ENCODE results near the gene PKP1. TPM values are rescaled to one million over a fixed set of nuclear protein-coding genes. Genes with fewer than 3 reads are reported as not detected.

The PKP1 gene
- total and polyA plus RNA-seq, 5 donors from 2014 or later = not detected

- Histone ChIP-seq H3K4me3 (ENCODE audit: low read depth, low read length) (no peak overlapping the region), H3K4me1 (ENCODE audit: control insufficient read depth, insufficient read depth, low read length, poor library complexity, severe bottlenecking) (no peaks in the 10 kb centered on the region), H3K27me3 (ENCODE audit: control insufficient read depth, insufficient read depth, low read length) (peaks cover 7% of the 10 kb centered on the region), H3K27ac (ENCODE audit: insufficient read depth, low read length, poor library complexity, severe bottlenecking) (no peak overlapping the region), H3K9me3 (ENCODE audit: control insufficient read depth in 2 of 2, low read length in 2 of 2) (no peaks in the 10 kb centered on the region), H3K36me3 (ENCODE audit: control insufficient read depth, insufficient read depth, low read length) (no peaks in the 10 kb centered on the region)
- Mint-ChIP-seq H3K4me1 (peaks cover 0 to 4% (median 1%) of the 10 kb centered on the region in 4 donors), H3K27ac (no peak overlapping the region), H3K36me3 (no peaks in the 10 kb centered on the region), H3K27me3 (peaks cover 29% of the 10 kb centered on the region), H3K9me3 (peaks cover 0 to 3% (median 0%) of the 10 kb centered on the region in 7 donors), H3K4me3 (no peak overlapping the region)
- ATAC-seq (ENCODE audit: low read depth in 2 of 2) (no peak), DNase-seq (no peak)
Measured at GRCh38 chr1:201262963-201263608, 20.2 kb upstream of the PKP1 start.

DNA sequence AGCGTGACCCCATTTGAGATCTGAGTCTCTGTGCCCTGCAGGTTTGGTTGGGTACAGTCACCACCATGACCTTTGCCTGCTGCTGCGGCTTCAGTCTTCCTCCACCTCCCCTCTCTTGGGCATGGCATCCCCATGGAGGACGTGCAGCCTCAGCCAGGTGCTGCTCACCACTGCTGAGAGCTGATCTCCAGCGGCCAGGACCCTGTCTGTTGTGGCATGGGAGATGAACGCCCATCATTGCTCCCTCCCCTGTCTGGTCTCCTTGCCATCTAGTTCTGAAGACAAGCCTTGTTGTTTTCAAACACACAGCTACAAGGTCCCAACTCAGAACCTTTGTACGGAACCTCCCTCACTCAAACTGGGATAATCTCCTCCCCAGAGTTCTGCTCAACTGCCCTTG is 19.2 kb upstream of the PKP1 start:
- H3K27me3 Mint-ChIP-seq = peaks cover 29% of the 10 kb centered on the region

DNA sequence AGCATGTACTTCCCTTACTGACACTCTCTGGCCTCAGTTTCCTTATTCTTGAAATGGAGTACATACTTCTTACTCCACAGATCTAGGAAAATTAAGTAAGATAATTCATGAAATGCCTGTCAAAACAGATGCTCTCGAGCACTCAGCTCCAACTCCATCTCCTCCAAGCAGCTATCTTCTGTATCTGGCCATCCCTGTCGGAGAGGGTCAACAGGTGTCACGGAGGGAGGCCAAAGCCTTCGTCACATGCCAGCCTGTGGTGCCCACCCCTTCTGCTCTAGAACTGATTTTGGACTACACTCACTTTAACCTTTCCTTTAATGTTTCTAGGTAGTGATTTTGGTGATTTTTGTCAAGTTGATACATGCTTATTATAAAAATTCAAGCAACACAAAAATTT is 18.8 kb upstream of the PKP1 start:
- H3K9me3 ChIP-seq (ENCODE audit: control insufficient read depth in 2 of 2, low read length in 2 of 2) = no peaks in the 10 kb centered on the region
- DNase-seq (no peak), ATAC-seq (ENCODE audit: low read depth in 2 of 2) (no peak)
- Mint-ChIP-seq H3K27me3 (peaks cover 33% of the 10 kb centered on the region), H3K36me3 (no peaks in the 10 kb centered on the region), H3K27ac (no peak overlapping the region), H3K4me1 (peaks cover 0 to 4% (median 1%) of the 10 kb centered on the region in 4 donors), H3K9me3 (peaks cover 0 to 3% (median 0%) of the 10 kb centered on the region in 7 donors), H3K4me3 (no peak overlapping the region)
- H3K4me1 ChIP-seq (ENCODE audit: control insufficient read depth, insufficient read depth, low read length, poor library complexity, severe bottlenecking) = no peaks in the 10 kb centered on the region
- no peak overlapping the region for H3K27ac ChIP-seq (ENCODE audit: insufficient read depth, low read length, poor library complexity, severe bottlenecking)
- H3K27me3 ChIP-seq (ENCODE audit: control insufficient read depth, insufficient read depth, low read length) = peaks cover 7% of the 10 kb centered on the region
- H3K4me3 ChIP-seq (ENCODE audit: low read depth, low read length) = no peak overlapping the region
- no peaks in the 10 kb centered on the region for H3K36me3 ChIP-seq (ENCODE audit: control insufficient read depth, insufficient read depth, low read length)

More for the DNA sequence above, 19.2 kb upstream of the PKP1 start:
- no peaks in the 10 kb centered on the region for H3K36me3 Mint-ChIP-seq
- Histone ChIP-seq H3K36me3 (ENCODE audit: control insufficient read depth, insufficient read depth, low read length) (no peaks in the 10 kb centered on the region), H3K27me3 (ENCODE audit: control insufficient read depth, insufficient read depth, low read length) (peaks cover 7% of the 10 kb centered on the region), H3K9me3 (ENCODE audit: control insufficient read depth in 2 of 2, low read length in 2 of 2) (no peaks in the 10 kb centered on the region), H3K4me3 (ENCODE audit: low read depth, low read length) (no peak overlapping the region), H3K27ac (ENCODE audit: insufficient read depth, low read length, poor library complexity, severe bottlenecking) (no peak overlapping the region), H3K4me1 (ENCODE audit: control insufficient read depth, insufficient read depth, low read length, poor library complexity, severe bottlenecking) (no peaks in the 10 kb centered on the region)
- no peak overlapping the region for H3K4me3 Mint-ChIP-seq
- H3K27ac Mint-ChIP-seq = peak overlapping the region in 1 of 3 donors; percentile 12
- peaks cover 0 to 3% (median 0%) of the 10 kb centered on the region in 7 donors for H3K9me3 Mint-ChIP-seq
- peaks cover 0 to 4% (median 1%) of the 10 kb centered on the region in 4 donors for H3K4me1 Mint-ChIP-seq
- DNase-seq = no peak
- ATAC-seq (ENCODE audit: low read depth in 2 of 2) = no peak

DNA sequence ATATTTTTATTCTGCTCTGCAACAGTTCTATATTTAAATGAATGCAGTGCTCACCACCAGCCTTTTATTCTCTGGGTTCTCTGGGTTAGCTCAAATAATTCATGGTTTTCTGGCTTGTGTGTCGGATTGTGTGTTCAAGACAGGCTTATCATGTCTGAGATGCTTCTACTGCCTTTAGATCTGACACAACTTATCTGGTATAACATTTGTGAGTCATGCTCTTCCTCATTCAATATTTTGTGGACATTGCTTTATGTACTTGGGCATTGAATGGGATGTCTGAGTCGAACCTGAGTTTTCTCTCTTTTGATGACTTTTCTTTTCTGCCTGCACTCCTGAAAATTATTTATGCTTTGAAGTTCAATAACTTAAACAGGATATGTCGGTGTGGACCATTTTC is 17.6 kb upstream of the PKP1 start:
- no peaks in the 10 kb centered on the region for H3K9me3 ChIP-seq (ENCODE audit: control insufficient read depth in 2 of 2, low read length in 2 of 2)
- Mint-ChIP-seq H3K9me3 (peaks cover 0 to 2% (median 0%) of the 10 kb centered on the region in 7 donors), H3K27me3 (peaks cover 34% of the 10 kb centered on the region), H3K4me1 (no peaks in the 10 kb centered on the region), H3K27ac (no peak overlapping the region), H3K4me3 (no peak overlapping the region), H3K36me3 (no peaks in the 10 kb centered on the region)
- no peaks in the 10 kb centered on the region for H3K4me1 ChIP-seq (ENCODE audit: control insufficient read depth, insufficient read depth, low read length, poor library complexity, severe bottlenecking)
- no peak for DNase-seq
- H3K36me3 ChIP-seq (ENCODE audit: control insufficient read depth, insufficient read depth, low read length) = no peaks in the 10 kb centered on the region
- ATAC-seq (ENCODE audit: low read depth in 2 of 2) = no peak
- peaks cover 7% of the 10 kb centered on the region for H3K27me3 ChIP-seq (ENCODE audit: control insufficient read depth, insufficient read depth, low read length)
- no peak overlapping the region for H3K4me3 ChIP-seq (ENCODE audit: low read depth, low read length)
- H3K27ac ChIP-seq (ENCODE audit: insufficient read depth, low read length, poor library complexity, severe bottlenecking) = no peak overlapping the region

- no peaks in the 10 kb centered on the region for H3K36me3 ChIP-seq (ENCODE audit: control insufficient read depth, insufficient read depth, low read length)
- no peak overlapping the region for H3K4me3 ChIP-seq (ENCODE audit: low read depth, low read length)
- ATAC-seq (ENCODE audit: low read depth in 2 of 2) (no peak), DNase-seq (no peak)
- H3K9me3 ChIP-seq (ENCODE audit: control insufficient read depth in 2 of 2, low read length in 2 of 2) = no peaks in the 10 kb centered on the region
- Mint-ChIP-seq H3K36me3 (no peaks in the 10 kb centered on the region), H3K4me1 (no peaks in the 10 kb centered on the region), H3K9me3 (peaks cover 0 to 1% (median 0%) of the 10 kb centered on the region in 7 donors), H3K4me3 (no peak overlapping the region), H3K27me3 (peaks cover 34% of the 10 kb centered on the region), H3K27ac (no peak overlapping the region)
- H3K4me1 ChIP-seq (ENCODE audit: control insufficient read depth, insufficient read depth, low read length, poor library complexity, severe bottlenecking) = no peaks in the 10 kb centered on the region
- H3K27me3 ChIP-seq (ENCODE audit: control insufficient read depth, insufficient read depth, low read length) = peaks cover 7% of the 10 kb centered on the region
- H3K27ac ChIP-seq (ENCODE audit: insufficient read depth, low read length, poor library complexity, severe bottlenecking) = no peak overlapping the region
Measured at GRCh38 chr1:201266276-201266675, 17.0 kb upstream of the PKP1 start.

GRCh38 chr1:201266774-201267173 is 16.5 kb upstream of the PKP1 start:
- Histone ChIP-seq H3K4me3 (ENCODE audit: low read depth, low read length) (no peak overlapping the region), H3K27me3 (ENCODE audit: control insufficient read depth, insufficient read depth, low read length) (peaks cover 7% of the 10 kb centered on the region), H3K9me3 (ENCODE audit: control insufficient read depth in 2 of 2, low read length in 2 of 2) (no peaks in the 10 kb centered on the region), H3K4me1 (ENCODE audit: control insufficient read depth, insufficient read depth, low read length, poor library complexity, severe bottlenecking) (no peaks in the 10 kb centered on the region), H3K27ac (ENCODE audit: insufficient read depth, low read length, poor library complexity, severe bottlenecking) (no peak overlapping the region), H3K36me3 (ENCODE audit: control insufficient read depth, insufficient read depth, low read length) (no peaks in the 10 kb centered on the region)
- no peaks in the 10 kb centered on the region for H3K9me3 Mint-ChIP-seq
- H3K4me3 Mint-ChIP-seq = no peak overlapping the region
- H3K36me3 Mint-ChIP-seq = no peaks in the 10 kb centered on the region
- DNase-seq = no peak
- H3K27me3 Mint-ChIP-seq = peaks cover 34% of the 10 kb centered on the region
- H3K27ac Mint-ChIP-seq = no peak overlapping the region
- no peak for ATAC-seq (ENCODE audit: low read depth in 2 of 2)
- no peaks in the 10 kb centered on the region for H3K4me1 Mint-ChIP-seq

DNA sequence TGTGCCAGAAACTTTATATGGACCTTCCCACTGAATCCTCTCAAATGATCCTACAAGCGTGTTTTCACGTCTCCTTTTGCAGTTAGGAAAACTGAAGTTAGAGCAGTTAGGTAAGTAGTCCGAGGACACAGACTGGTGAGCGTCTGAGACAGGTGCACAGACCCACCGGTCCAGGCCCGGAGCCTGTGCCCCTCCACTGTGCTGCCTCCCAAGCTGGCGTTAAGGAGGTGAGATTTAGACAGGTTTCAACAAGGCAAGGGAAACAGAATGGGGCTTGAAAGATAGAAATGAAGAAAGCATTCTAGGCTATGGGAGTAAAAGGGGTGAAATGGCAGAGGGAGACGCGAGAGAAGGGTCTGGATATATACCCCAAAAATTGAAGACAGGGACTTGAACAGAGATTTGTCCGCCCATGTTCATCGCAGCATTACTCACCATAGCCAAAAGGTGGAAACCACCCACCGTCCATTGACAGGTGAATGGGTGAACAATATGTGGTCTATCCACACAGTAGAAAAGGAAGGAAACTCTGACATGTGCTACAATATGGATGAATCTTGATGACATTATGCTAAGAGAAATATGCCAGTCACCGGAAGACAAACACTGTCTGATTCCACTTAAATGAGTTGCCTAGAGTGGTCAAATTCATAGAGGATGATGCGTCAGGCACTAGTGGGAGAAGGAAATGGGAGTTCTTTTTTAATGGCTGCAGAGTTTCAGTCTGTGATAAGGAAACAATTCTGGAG is 15.7 kb upstream of the PKP1 start:
- Mint-ChIP-seq H3K27me3 (peaks cover 34% of the 10 kb centered on the region), H3K4me1 (no peaks in the 10 kb centered on the region), H3K9me3 (no peaks in the 10 kb centered on the region), H3K27ac (no peak overlapping the region), H3K36me3 (no peaks in the 10 kb centered on the region), H3K4me3 (no peak overlapping the region)
- Histone ChIP-seq H3K27me3 (ENCODE audit: control insufficient read depth, insufficient read depth, low read length) (peaks cover 7% of the 10 kb centered on the region), H3K27ac (ENCODE audit: insufficient read depth, low read length, poor library complexity, severe bottlenecking) (no peak overlapping the region), H3K4me1 (ENCODE audit: control insufficient read depth, insufficient read depth, low read length, poor library complexity, severe bottlenecking) (no peaks in the 10 kb centered on the region), H3K36me3 (ENCODE audit: control insufficient read depth, insufficient read depth, low read length) (no peaks in the 10 kb centered on the region), H3K4me3 (ENCODE audit: low read depth, low read length) (no peak overlapping the region), H3K9me3 (ENCODE audit: control insufficient read depth in 2 of 2, low read length in 2 of 2) (no peaks in the 10 kb centered on the region)
- DNase-seq (no peak), ATAC-seq (ENCODE audit: low read depth in 2 of 2) (no peak)

Measured in CD4-positive, CD25-positive, alpha-beta regulatory T cell (primary cell).